Osteoblast (primary cell): ENCODE results near the gene ATP2B3. TPM values are rescaled to one million over a fixed set of nuclear protein-coding genes. Genes with fewer than 3 reads are reported as not detected.

Experiments used
- DNase-seq: peaks from one replicate; pipeline ENCODE4 v3.0.0; 2011; ENCODE audit warnings: low spot score, mixed read lengths; ENCODE audit not compliant: insufficient read length; ENCODE audit errors: missing footprints
- H2AFZ ChIP-seq: 2 replicates; pipeline ENCODE4 v1.6.0; 2011; ENCODE audit warnings: mild to moderate bottlenecking, low read length
- H3K27ac ChIP-seq: 2 replicates; pipeline ENCODE4 v1.5.1; 2011; ENCODE audit warnings: mild to moderate bottlenecking, low read depth, low read length, moderate library complexity
- H3K27me3 ChIP-seq: 2 replicates; pipeline ENCODE4 v1.6.0; 2012; ENCODE audit warnings: mild to moderate bottlenecking, control low read depth, inconsistent platforms, low read length, moderate library complexity; ENCODE audit not compliant: insufficient read depth
- H3K36me3 ChIP-seq: 2 replicates; pipeline ENCODE4 v1.5.1; 2011; ENCODE audit warnings: mild to moderate bottlenecking, low read length, control low read depth, moderate library complexity; ENCODE audit not compliant: insufficient read depth
- H3K4me1 ChIP-seq: 2 replicates; pipeline ENCODE4 v1.5.1; 2011; ENCODE audit warnings: mild to moderate bottlenecking, low read length, control low read depth, moderate library complexity; ENCODE audit not compliant: insufficient read depth
- H3K4me2 ChIP-seq: 2 replicates; pipeline ENCODE4 v1.6.0; 2011; ENCODE audit warnings: mild to moderate bottlenecking, low read length; ENCODE audit not compliant: insufficient read depth
- H3K4me3 ChIP-seq: fragments of 200-600 bp; sonication (generic); 3 replicates; pipeline ENCODE4 v1.5.1; 2012; ENCODE audit warnings: mild to moderate bottlenecking, low read length, inconsistent platforms; ENCODE audit not compliant: insufficient read depth
- H3K79me2 ChIP-seq: 2 replicates; pipeline ENCODE4 v1.6.0; 2012; ENCODE audit warnings: mild to moderate bottlenecking, low read length, control low read depth, inconsistent platforms; ENCODE audit not compliant: insufficient read depth
- H3K9me3 ChIP-seq: 2 replicates; pipeline ENCODE4 v1.5.1; 2011; ENCODE audit warnings: low read depth, low read length, control low read depth
- H4K20me1 ChIP-seq: 2 replicates; pipeline ENCODE4 v1.6.0; 2012; ENCODE audit warnings: mild to moderate bottlenecking, low read length, control low read depth; ENCODE audit not compliant: insufficient read depth
- total RNA-seq: library from RNA; depleted of rRNA; stranded (reverse); fragments of >200 nt; gene quantifications from 2 replicates; pipeline ENCODE4 v1.2.3, GENCODE V29; 2012
- TF ChIP-seq, protein P1 (sequence below): IDR thresholded peaks from 2 replicates; pipeline ENCODE4 v1.5.1; 2011; ENCODE audit warnings: mild to moderate bottlenecking, low read depth, low read length, moderate library complexity; ENCODE audit errors: extremely low read depth

Gene ATP2B3
- total RNA-seq, 1 donor: not detected

DNA sequence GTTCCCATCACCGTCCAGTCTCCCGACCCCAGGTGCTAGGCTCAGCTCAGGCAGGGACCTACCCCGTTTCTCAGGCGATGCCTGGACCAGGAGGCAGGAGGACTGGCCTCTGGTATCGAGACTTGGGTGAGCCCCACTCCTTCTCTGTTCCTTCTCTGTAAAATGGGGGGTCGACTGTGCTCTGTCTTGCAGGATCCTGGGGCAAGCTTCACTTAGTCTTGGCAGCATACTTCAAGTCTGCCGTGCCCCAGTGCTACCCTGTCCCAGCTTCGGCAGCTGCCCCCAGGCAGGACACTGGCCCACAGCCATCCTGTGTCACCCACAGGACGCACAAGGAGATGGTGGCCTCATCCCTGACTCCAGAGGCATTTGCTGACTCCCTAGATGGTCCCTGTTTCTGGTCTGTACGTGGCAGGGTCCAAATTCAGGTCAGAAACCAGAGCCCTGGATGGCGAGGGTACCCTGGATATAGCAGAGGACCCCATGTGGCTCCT, 40.0 kb upstream of the ATP2B3 start:
- TF ChIP-seq, protein P1, sequence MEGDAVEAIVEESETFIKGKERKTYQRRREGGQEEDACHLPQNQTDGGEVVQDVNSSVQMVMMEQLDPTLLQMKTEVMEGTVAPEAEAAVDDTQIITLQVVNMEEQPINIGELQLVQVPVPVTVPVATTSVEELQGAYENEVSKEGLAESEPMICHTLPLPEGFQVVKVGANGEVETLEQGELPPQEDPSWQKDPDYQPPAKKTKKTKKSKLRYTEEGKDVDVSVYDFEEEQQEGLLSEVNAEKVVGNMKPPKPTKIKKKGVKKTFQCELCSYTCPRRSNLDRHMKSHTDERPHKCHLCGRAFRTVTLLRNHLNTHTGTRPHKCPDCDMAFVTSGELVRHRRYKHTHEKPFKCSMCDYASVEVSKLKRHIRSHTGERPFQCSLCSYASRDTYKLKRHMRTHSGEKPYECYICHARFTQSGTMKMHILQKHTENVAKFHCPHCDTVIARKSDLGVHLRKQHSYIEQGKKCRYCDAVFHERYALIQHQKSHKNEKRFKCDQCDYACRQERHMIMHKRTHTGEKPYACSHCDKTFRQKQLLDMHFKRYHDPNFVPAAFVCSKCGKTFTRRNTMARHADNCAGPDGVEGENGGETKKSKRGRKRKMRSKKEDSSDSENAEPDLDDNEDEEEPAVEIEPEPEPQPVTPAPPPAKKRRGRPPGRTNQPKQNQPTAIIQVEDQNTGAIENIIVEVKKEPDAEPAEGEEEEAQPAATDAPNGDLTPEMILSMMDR: no peak
- Histone ChIP-seq H3K9me3 (no peaks in the 10 kb centered on the region), H3K27ac (peak overlapping the region; percentile 72), H3K4me2 (peak overlapping the region; percentile 2), H3K27me3 (no peaks in the 10 kb centered on the region), H3K4me1 (peaks cover 28% of the 10 kb centered on the region), H3K36me3 (no peaks in the 10 kb centered on the region), H3K4me3 (no peak overlapping the region), H4K20me1 (no peaks in the 10 kb centered on the region), H2AFZ (no peak overlapping the region), H3K79me2 (no peaks in the 10 kb centered on the region)
- peak; percentile 88 for DNase-seq

DNA sequence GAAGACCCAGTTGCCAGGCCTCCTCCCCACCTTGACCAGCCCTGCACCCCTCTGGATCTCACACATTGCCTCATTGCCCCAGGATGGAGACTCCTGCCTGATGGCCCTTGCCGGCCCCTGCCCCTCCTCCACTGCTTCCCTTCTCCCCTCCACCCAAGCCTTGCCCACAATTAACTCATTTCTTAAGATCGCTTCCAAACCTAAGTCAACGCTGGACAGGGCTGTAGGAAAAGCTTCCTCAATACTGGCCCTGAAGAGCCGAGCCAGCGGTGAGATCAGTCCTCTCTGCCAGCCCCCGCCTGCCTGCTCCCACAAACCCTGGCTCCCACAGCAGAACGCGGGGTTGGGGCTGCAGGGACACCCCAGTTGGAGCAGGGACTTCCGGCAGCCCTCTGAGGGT, 39.5 kb upstream of the ATP2B3 start:
- peak overlapping the region; percentile 2 for H3K4me2 ChIP-seq

DNA sequence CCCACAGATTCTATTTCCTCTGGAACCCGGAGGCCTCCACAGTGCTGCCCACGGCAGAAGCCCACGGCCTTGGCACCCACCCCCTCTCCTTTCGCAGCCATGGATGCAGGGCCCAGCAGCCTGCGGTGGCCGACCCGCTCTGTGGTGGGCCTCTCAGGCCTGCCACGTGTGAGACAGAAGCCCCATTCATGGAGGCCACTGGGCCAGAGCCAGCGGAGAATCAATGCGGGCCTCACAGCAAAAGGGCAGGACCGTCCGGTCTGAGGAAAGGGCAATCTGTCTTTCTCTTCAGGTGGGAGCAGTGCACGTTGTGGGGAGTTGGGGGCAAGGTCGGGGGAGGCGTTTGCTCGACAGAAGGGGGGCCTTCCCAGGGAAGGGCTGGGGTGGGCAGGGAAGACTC, 38.7 kb upstream of the ATP2B3 start:
- Histone ChIP-seq H3K4me3 (no peak overlapping the region), H2AFZ (no peak overlapping the region), H3K27me3 (no peaks in the 10 kb centered on the region), H3K27ac (no peak overlapping the region), H3K79me2 (no peaks in the 10 kb centered on the region), H3K9me3 (no peaks in the 10 kb centered on the region), H3K4me2 (no peak overlapping the region), H4K20me1 (no peaks in the 10 kb centered on the region), H3K4me1 (peaks cover 28% of the 10 kb centered on the region), H3K36me3 (no peaks in the 10 kb centered on the region)
- no peak for DNase-seq
- TF ChIP-seq, protein P1: no peak

More for the DNA sequence above, 39.5 kb upstream of the ATP2B3 start:
- H3K27ac ChIP-seq: peak overlapping the region; percentile 72
- H4K20me1 ChIP-seq: no peaks in the 10 kb centered on the region
- no peaks in the 10 kb centered on the region for H3K27me3 ChIP-seq
- TF ChIP-seq, protein P1: no peak
- H3K36me3 ChIP-seq: no peaks in the 10 kb centered on the region
- H3K4me1 ChIP-seq: peaks cover 28% of the 10 kb centered on the region
- no peak overlapping the region for H2AFZ ChIP-seq
- peak; percentile 90 for DNase-seq
- no peaks in the 10 kb centered on the region for H3K79me2 ChIP-seq
- H3K9me3 ChIP-seq: no peaks in the 10 kb centered on the region
- H3K4me3 ChIP-seq: no peak overlapping the region

DNA sequence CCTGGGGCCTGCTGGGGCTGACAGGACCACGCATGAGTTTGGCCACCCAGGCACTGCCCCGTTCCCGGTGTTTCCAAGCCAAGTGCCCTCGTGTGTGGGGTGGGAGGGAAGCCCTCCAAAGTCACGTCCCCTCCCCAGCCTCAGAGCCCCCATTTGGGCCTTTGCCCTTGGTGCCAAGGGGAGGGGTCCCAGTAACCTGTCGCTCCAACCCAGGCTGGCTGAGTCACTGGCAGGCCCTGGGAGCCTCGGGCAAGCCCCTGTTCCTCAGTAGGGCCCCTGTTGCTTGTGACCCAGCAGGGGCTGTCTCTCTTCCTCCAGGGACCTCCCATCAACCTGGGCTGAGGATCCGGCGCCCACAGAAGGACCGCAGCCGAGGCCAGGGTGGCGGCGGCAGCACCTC, 36.4 kb upstream of the ATP2B3 start:
- Histone ChIP-seq H4K20me1 (no peaks in the 10 kb centered on the region), H3K27me3 (no peaks in the 10 kb centered on the region), H2AFZ (no peak overlapping the region), H3K4me2 (no peak overlapping the region), H3K4me3 (no peak overlapping the region), H3K79me2 (no peaks in the 10 kb centered on the region), H3K27ac (no peak overlapping the region), H3K4me1 (peaks cover 18% of the 10 kb centered on the region), H3K36me3 (no peaks in the 10 kb centered on the region), H3K9me3 (no peaks in the 10 kb centered on the region)
- DNase-seq: no peak
- TF ChIP-seq, protein P1: no peak
